HCT116 (cell line): ENCODE results near the gene RNF4. TPM values are rescaled to one million over a fixed set of nuclear protein-coding genes. Genes with fewer than 3 reads are reported as not detected.

ENCODE experiments used
- ATAC-seq: fragments of 200-7000 bp; cut with Tn5 transposase; 2 replicates; pipeline ENCODE4 v1.9.1; 2020; ENCODE audit warnings: mild to moderate bottlenecking, moderate library complexity
- BruUV-seq: library from RNA; stranded (reverse); fragments of 400-500 nt; replicated peaks from 2 replicates; lab custom pipeline; 2021; lab: Mats Ljungman, UMichigan
- CTCF ChIA-PET: fragments of 300-600 bp; sonication (Branson Sonifier 250); formaldehyde crosslinking; loops from one replicate; lab custom pipeline; 2021; ENCODE audit warnings: antibody characterized with exemption; lab: Charles Lee
- POLR2A ChIA-PET: fragments of 300-600, 350-600 bp; sonication (Branson Sonifier 250); formaldehyde crosslinking; loops from one replicate; lab custom pipeline; 2021; ENCODE audit warnings: antibody characterized with exemption; lab: Charles Lee
- RAD21 ChIA-PET, 2 experiments: fragments of 300-600 bp; sonication (Branson Sonifier 250); formaldehyde crosslinking; loops; one replicate each; lab custom pipeline; 2023; ENCODE audit warnings: low total read pairs in 2 of 2; ENCODE audit not compliant: uncharacterized antibody in 2 of 2, unreplicated experiment in 2 of 2, low non-redundant PET in 1 of 2; lab: Charles Lee
- DNase-seq: peaks from one replicate; pipeline ENCODE4 v3.0.0-alpha.2; 2010; ENCODE audit warnings: low read depth, low spot score
- H2AFZ ChIP-seq: fragments of 200-600 bp; shearing (Covaris generic), sonication (generic); 2 replicates; pipeline ENCODE4 v1.6.1; 2017; ENCODE audit warnings: low read depth, mixed run types, mixed read lengths, antibody characterized with exemption, low read length; ENCODE audit not compliant: poor library complexity, severe bottlenecking
- H3K27ac ChIP-seq: 2 replicates; pipeline ENCODE4 v1.5.1; 2012; ENCODE audit warnings: low read depth, low read length
- H3K27me3 ChIP-seq: fragments of 200-600 bp; sonication (generic); 2 replicates; pipeline ENCODE4 v1.6.1; 2016; ENCODE audit warnings: mixed run types, low read length, mixed read lengths; ENCODE audit not compliant: insufficient read depth
- H3K36me3 ChIP-seq, 2 experiments: fragments of 200-500 bp in 1 of 2; fragments of 200-600 bp in 1 of 2; sonication (Bioruptor generic) in 1 of 2; sonication (generic) in 1 of 2; 2 replicates each; pipeline versions ENCODE4 v1.5.1 to v1.6.1; 2014 to 2016; ENCODE audit warnings: low read length in 2 of 2, inconsistent platforms in 1 of 2, mixed read lengths in 1 of 2, mixed run types in 1 of 2; ENCODE audit not compliant: insufficient read depth in 2 of 2, control insufficient read depth in 1 of 2
- H3K4me1 ChIP-seq, 2 experiments: fragments of 200-600 bp in 1 of 2; sonication (generic) in 1 of 2; 2 replicates each; pipeline versions ENCODE4 v1.5.1 to v1.6.1; 2012 to 2017; ENCODE audit warnings: low read length in 2 of 2, inconsistent platforms in 1 of 2, mild to moderate bottlenecking in 1 of 2, mixed read lengths in 1 of 2, mixed run types in 1 of 2, moderate library complexity in 1 of 2; ENCODE audit not compliant: insufficient read depth in 2 of 2, control insufficient read depth in 1 of 2
- H3K4me2 ChIP-seq: fragments of 200-600 bp; sonication (generic); 2 replicates; pipeline ENCODE4 v1.6.1; 2017; ENCODE audit warnings: mixed run types, low read length, mixed read lengths
- H3K4me3 ChIP-seq, 2 experiments: fragments of 200-600 bp in 1 of 2; sonication (generic) in 1 of 2; replicated peaks in 1 of 2; 2 replicates each; pipeline ENCODE4 v1.5.1; 2011 to 2016; ENCODE audit warnings: low read length in 2 of 2, control low read depth in 1 of 2, low read depth in 1 of 2, mild to moderate bottlenecking in 1 of 2, mixed read lengths in 1 of 2, mixed run types in 1 of 2
- H3K79me2 ChIP-seq: fragments of 200-600 bp; sonication (generic); 2 replicates; pipeline ENCODE4 v1.6.1; 2017; ENCODE audit warnings: mild to moderate bottlenecking, mixed run types, low read length, moderate library complexity, mixed read lengths; ENCODE audit not compliant: insufficient read depth
- H3K9ac ChIP-seq: fragments of 200-600 bp; sonication (generic); 2 replicates; pipeline ENCODE4 v1.6.1; 2016; ENCODE audit warnings: low read length, mixed read lengths
- H3K9me2 ChIP-seq: fragments of 200-600 bp; sonication (generic), shearing (Covaris generic); 2 replicates; pipeline ENCODE4 v1.6.1; 2017; ENCODE audit warnings: mixed run types, mild to moderate bottlenecking, moderate library complexity; ENCODE audit not compliant: insufficient read depth
- H3K9me3 ChIP-seq, 2 experiments: fragments of 200-500 bp in 1 of 2; fragments of 200-600 bp in 1 of 2; sonication (Bioruptor generic) in 1 of 2; sonication (generic) in 1 of 2; 2 replicates each; pipeline ENCODE4 v1.6.1; 2014 to 2017; ENCODE audit warnings: low read length in 2 of 2, mixed read lengths in 2 of 2, inconsistent platforms in 1 of 2, low read depth in 1 of 2, mild to moderate bottlenecking in 1 of 2, mixed run types in 1 of 2, moderate library complexity in 1 of 2; ENCODE audit not compliant: control insufficient read depth in 1 of 2, insufficient read depth in 1 of 2
- H4K20me1 ChIP-seq: fragments of 200-600 bp; sonication (generic), shearing (Covaris generic); 2 replicates; pipeline ENCODE4 v1.6.1; 2017; ENCODE audit warnings: mixed run types, mild to moderate bottlenecking, moderate library complexity; ENCODE audit not compliant: insufficient read depth
- ATF3 ChIP-seq: IDR thresholded peaks from 2 replicates; pipeline ENCODE4 v1.6.1; 2012
- CEBPB ChIP-seq: IDR thresholded peaks from 2 replicates; pipeline ENCODE4 v1.6.1; 2012; ENCODE audit warnings: low read depth
- ELF1 ChIP-seq: IDR thresholded peaks from 2 replicates; pipeline ENCODE4 v1.6.1; 2012; ENCODE audit warnings: low read depth, borderline replicate concordance
- EZH2 ChIP-seq: fragments of 200-600 bp; sonication (generic); IDR thresholded peaks from 2 replicates; pipeline ENCODE4 v1.6.1; 2017; ENCODE audit warnings: antibody characterized with exemption, mixed run types
- FOSL1 ChIP-seq: IDR thresholded peaks from 2 replicates; pipeline ENCODE4 v1.6.1; 2012; ENCODE audit warnings: low read depth
- MAX ChIP-seq: IDR thresholded peaks from 2 replicates; pipeline ENCODE4 v1.6.1; 2012
- POLR2A ChIP-seq: IDR thresholded peaks from 2 replicates; pipeline ENCODE4 v1.7.0; 2011; ENCODE audit warnings: borderline replicate concordance; ENCODE audit not compliant: insufficient read depth, insufficient read length; ENCODE audit errors: extremely low read depth
- SP1 ChIP-seq: IDR thresholded peaks from 2 replicates; pipeline ENCODE4 v1.6.1; 2012; ENCODE audit warnings: low read depth
- ZNF274 ChIP-seq: fragments of 200-500 bp; sonication (Bioruptor generic); IDR thresholded peaks from 2 replicates; pipeline ENCODE4 v1.6.1; 2014; ENCODE audit warnings: mild to moderate bottlenecking, low read depth, low read length, inconsistent platforms
- intact Hi-C: fragments of 100-400 bp; cut with micrococcal nuclease; formaldehyde crosslinking; loops from 2 replicates; pipeline ENCODE4 v1.10.0; 2022
- total RNA-seq: library from RNA; stranded (reverse); gene quantifications from one replicate; pipeline ENCODE4 v1.2.1, GENCODE V29; 2021; ENCODE audit not compliant: unreplicated experiment

The RNF4 gene
- total RNA-seq, 1 experiment from 2014 or later, result 62.3 TPM

GRCh38 chr4:2558301-2558700 lies 89.4 kb downstream of the RNF4 start:
- Histone ChIP-seq H3K4me1 (no peaks in the 10 kb centered on the region; a peak in 1 of 4 replicates), H2AFZ (no peak overlapping the region), H4K20me1 (peaks cover 14% of the 10 kb centered on the region; the same call in 1 of the 2 replicates), H3K9ac (no peak overlapping the region), H3K27me3 (no peaks in the 10 kb centered on the region), H3K4me2 (no peak overlapping the region), H3K36me3 (no peaks in the 10 kb centered on the region), H3K9me3 (no peaks in the 10 kb centered on the region), H3K4me3 (no peak overlapping the region), H3K79me2 (peaks cover 95% of the 10 kb centered on the region), H3K27ac (no peak overlapping the region), H3K9me2 (no peaks in the 10 kb centered on the region)
- DNase-seq (no peak), ATAC-seq (no peak)
- BruUV-seq, result no TSS peak
- intact Hi-C loops, result no loop called here
- ChIA-PET RAD21 (no interaction called here), POLR2A (no interaction called here), CTCF (interaction anchor here (0.7 kb wide), 1 partner anchor 8 kb away, joined by 3 read pairs; no protein-coding TSS in a partner anchor)
- TF ChIP-seq SP1, result no peak
- no peak for TF ChIP-seq ELF1
- TF ChIP-seq CEBPB, result no peak
- TF ChIP-seq MAX, result no peak
- no peak for TF ChIP-seq ATF3
- no peak for TF ChIP-seq ZNF274
- TF ChIP-seq POLR2A, result no peak

GRCh38 chr4:2560167-2560566 lies 91.3 kb downstream of the RNF4 start:
- H4K20me1 ChIP-seq, result peaks cover 5% of the 10 kb centered on the region; the same call in 1 of the 2 replicates
- H3K9ac ChIP-seq, result no peak overlapping the region
- H3K4me1 ChIP-seq, result no peaks in the 10 kb centered on the region; a peak in 1 of 4 replicates
- no peak for TF ChIP-seq EZH2
- no peak for TF ChIP-seq FOSL1
- peaks cover 95% of the 10 kb centered on the region for H3K79me2 ChIP-seq
- H3K36me3 ChIP-seq, result no peaks in the 10 kb centered on the region
- H2AFZ ChIP-seq, result no peak overlapping the region
- DNase-seq (no peak), ATAC-seq (no peak)
- H3K9me3 ChIP-seq, result no peaks in the 10 kb centered on the region
- ChIA-PET CTCF (no interaction called here), POLR2A (no interaction called here), RAD21 (no interaction called here)
- no peak overlapping the region for H3K27ac ChIP-seq
- H3K27me3 ChIP-seq, result no peaks in the 10 kb centered on the region
- intact Hi-C loops, result no loop called here
- no TSS peak for BruUV-seq
- H3K4me3 ChIP-seq, result no peak overlapping the region
- no peak overlapping the region for H3K4me2 ChIP-seq
- no peaks in the 10 kb centered on the region for H3K9me2 ChIP-seq

Other genes with a start within 250 kb of the RNF4 start
- 17.3 TPM for gene HAUS3, start 227.0 kb upstream of the RNF4 start, total RNA-seq
- gene POLN, start 227.0 kb upstream of the RNF4 start, total RNA-seq, result 3.1 TPM
- 22.0 TPM for gene MXD4, start 207.0 kb upstream of the RNF4 start, total RNA-seq
- 19.2 TPM for gene ZFYVE28, start 50.5 kb upstream of the RNF4 start, total RNA-seq
- gene CFAP99, start 50.2 kb upstream of the RNF4 start, total RNA-seq, result 0.42 TPM
- 15.7 TPM for gene FAM193A, start 67.5 kb downstream of the RNF4 start, total RNA-seq